Measurements from ENCODE around the gene EPB41L1. TPM values are rescaled to one million over a fixed set of nuclear protein-coding genes. Genes with fewer than 3 reads are reported as not detected.

Gene EPB41L1
- total RNA-seq, 4 donors from 2014 or later, result 27.7 to 53.8 (median 34.4) TPM

DNA sequence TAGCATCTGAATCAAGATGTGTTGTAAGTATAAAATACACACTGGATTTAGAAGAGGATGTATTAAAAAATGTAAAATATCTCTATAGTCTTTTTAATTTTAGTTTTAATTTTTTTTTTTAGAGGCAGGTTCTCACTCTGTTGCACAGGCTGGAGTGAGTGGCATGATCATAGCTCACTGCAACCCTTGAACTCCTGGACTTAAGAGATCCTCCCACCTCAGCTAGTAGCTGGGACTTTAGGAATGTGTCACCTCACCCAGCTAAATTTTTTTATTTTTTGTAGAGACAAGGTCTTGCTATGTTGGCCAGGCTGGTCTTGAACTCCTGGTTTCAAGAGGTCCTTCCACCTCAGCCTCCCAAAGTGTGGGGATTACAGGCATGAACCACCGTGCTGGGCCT, 46.7 kb upstream of the EPB41L1 start:
- no peak for TF ChIP-seq POLR2AphosphoS5 (IDR thresholded peaks at IDR 0.05)
- TF ChIP-seq POLR2A (IDR thresholded peaks at IDR 0.05; ENCODE audit: low read depth), result no peak
- TF ChIP-seq, protein P1, sequence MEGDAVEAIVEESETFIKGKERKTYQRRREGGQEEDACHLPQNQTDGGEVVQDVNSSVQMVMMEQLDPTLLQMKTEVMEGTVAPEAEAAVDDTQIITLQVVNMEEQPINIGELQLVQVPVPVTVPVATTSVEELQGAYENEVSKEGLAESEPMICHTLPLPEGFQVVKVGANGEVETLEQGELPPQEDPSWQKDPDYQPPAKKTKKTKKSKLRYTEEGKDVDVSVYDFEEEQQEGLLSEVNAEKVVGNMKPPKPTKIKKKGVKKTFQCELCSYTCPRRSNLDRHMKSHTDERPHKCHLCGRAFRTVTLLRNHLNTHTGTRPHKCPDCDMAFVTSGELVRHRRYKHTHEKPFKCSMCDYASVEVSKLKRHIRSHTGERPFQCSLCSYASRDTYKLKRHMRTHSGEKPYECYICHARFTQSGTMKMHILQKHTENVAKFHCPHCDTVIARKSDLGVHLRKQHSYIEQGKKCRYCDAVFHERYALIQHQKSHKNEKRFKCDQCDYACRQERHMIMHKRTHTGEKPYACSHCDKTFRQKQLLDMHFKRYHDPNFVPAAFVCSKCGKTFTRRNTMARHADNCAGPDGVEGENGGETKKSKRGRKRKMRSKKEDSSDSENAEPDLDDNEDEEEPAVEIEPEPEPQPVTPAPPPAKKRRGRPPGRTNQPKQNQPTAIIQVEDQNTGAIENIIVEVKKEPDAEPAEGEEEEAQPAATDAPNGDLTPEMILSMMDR (IDR thresholded peaks at IDR 0.05), result no peak
- TF ChIP-seq EP300 (IDR thresholded peaks at IDR 0.05), result no peak
- H3K27ac ChIP-seq (replicated peaks in 1 of 4), result no peak overlapping the region
- WGBS, result 79% methylated on average over 1 of the region's 1 CpG
- no peak for DNase-seq (ENCODE audit: extremely low spot score)
- no peaks in the 10 kb centered on the region for H3K27me3 ChIP-seq
- no peaks in the 10 kb centered on the region for H3K9me3 ChIP-seq
- intact Hi-C loops (cut with DNase I), result no loop called here
- peaks cover 0 to 11% (median 4%) of the 10 kb centered on the region in 4 donors for H3K4me1 ChIP-seq
- H3K4me3 ChIP-seq, result no peak overlapping the region
- H3K36me3 ChIP-seq, result no peaks in the 10 kb centered on the region

DNA sequence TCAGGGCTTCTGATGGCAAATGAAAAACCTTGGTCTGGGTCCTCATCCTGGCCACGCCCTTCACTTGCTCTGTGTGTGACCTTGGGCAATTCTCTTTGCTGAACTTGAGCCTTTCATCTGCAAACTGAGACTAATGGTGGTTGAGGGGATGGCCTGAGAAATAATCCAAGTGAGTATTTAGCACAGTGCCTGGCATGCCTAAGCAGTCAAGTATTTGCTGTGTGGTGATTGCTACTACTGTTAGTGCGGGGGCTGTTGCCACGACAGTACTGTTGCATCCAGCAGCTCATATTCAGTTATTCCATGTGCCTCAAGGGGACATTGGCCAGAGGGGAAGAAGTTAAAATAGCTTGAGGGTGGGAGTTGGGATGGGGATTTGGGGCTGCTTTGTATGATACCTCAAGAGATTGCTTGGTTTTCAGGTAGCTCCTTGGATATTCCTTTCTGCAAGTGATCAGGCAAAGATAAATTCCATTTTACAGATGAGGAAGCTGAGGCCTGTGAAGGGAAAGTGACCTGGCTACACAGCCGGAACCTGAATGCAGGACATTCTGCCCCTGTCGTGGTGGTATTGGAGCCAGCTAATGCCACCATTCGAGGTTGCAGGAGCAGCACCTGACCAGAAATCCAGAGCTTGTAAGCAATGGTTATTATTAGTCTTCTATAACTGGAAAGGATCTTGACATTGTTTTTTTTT, 45.1 kb upstream of the EPB41L1 start:
- Histone ChIP-seq H3K27me3 (peaks cover 0 to 4% (median 0%) of the 10 kb centered on the region in 4 donors), H3K9me3 (no peaks in the 10 kb centered on the region), H3K4me3 (no peak overlapping the region), H3K4me1 (peaks cover 0 to 5% (median 0%) of the 10 kb centered on the region in 4 donors), H3K27ac (replicated peaks in 1 of 4) (no peak overlapping the region), H3K36me3 (no peaks in the 10 kb centered on the region)
- TF ChIP-seq POLR2A (IDR thresholded peaks at IDR 0.05; ENCODE audit: low read depth) (no peak), POLR2AphosphoS5 (IDR thresholded peaks at IDR 0.05) (no peak), EP300 (IDR thresholded peaks at IDR 0.05) (no peak)
- TF ChIP-seq, protein P1 (IDR thresholded peaks at IDR 0.05), result no peak
- 82% methylated on average over 6 of the region's 6 CpGs for WGBS
- no peak for DNase-seq (ENCODE audit: extremely low spot score)
- intact Hi-C loops (cut with DNase I), result no loop called here

DNA sequence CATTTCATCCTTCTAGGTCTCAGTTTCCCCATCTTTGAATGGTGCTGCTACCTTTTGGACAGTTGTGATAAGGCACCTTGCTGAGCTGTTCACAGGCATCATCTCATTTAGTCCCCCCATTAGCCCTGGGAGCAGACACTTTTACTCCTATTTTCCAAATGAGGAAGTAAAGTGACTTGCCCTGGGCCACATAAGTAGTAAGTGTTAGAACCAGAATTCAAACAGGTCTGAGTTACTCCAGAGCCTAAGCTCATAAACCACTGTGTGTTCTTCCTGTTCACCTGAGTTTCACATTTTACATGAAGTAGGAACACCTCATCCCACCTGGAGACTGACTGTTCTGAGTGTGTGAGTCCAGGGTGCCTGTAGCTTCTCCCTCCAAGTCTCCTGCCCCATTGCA, 43.5 kb upstream of the EPB41L1 start:
- no peak overlapping the region for H3K4me3 ChIP-seq
- peaks cover 0 to 5% (median 0%) of the 10 kb centered on the region in 4 donors for H3K4me1 ChIP-seq
- intact Hi-C loops (cut with DNase I), result no loop called here
- no peaks in the 10 kb centered on the region for H3K36me3 ChIP-seq
- peaks cover 0 to 4% (median 0%) of the 10 kb centered on the region in 4 donors for H3K27me3 ChIP-seq
- H3K27ac ChIP-seq (replicated peaks in 1 of 4), result no peak overlapping the region
- no peak for TF ChIP-seq POLR2AphosphoS5 (IDR thresholded peaks at IDR 0.05)
- TF ChIP-seq, protein P1 (IDR thresholded peaks at IDR 0.05), result no peak
- no peak for TF ChIP-seq EP300 (IDR thresholded peaks at IDR 0.05)
- DNase-seq (ENCODE audit: extremely low spot score), result no peak
- H3K9me3 ChIP-seq, result no peaks in the 10 kb centered on the region

DNA sequence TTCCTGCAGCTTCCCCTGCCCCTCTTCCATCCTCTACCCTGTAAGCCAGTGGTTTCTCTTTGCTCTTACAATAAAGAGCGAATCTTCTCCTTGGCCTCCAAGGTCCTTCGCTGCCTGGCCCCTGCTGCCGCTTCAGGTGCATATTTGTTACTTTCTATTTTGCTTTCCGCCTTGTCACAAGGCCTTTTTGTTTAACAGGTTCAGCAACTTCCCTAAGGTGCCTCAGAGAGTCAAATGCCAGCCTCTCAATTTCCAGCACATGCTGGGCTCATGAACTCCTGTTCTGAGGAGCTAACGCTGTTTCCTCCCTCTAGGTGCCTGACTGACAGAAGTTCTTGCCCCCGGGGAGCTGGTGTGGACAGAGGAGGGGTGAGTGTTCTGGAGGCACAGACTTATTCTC, 42.4 kb upstream of the EPB41L1 start:
- H3K36me3 ChIP-seq, result no peaks in the 10 kb centered on the region
- intact Hi-C loops (cut with DNase I), result no loop called here
- DNase-seq (ENCODE audit: extremely low spot score), result no peak
- no peaks in the 10 kb centered on the region for H3K9me3 ChIP-seq
- peaks cover 0 to 4% (median 0%) of the 10 kb centered on the region in 4 donors for H3K27me3 ChIP-seq
- peaks cover 0 to 5% (median 0%) of the 10 kb centered on the region in 4 donors for H3K4me1 ChIP-seq
- TF ChIP-seq, protein P1 (IDR thresholded peaks at IDR 0.05), result no peak
- TF ChIP-seq EP300 (IDR thresholded peaks at IDR 0.05) (no peak), POLR2A (IDR thresholded peaks at IDR 0.05; ENCODE audit: low read depth) (no peak), POLR2AphosphoS5 (IDR thresholded peaks at IDR 0.05) (no peak)
- no peak overlapping the region for H3K4me3 ChIP-seq
- WGBS, result 90% methylated on average over 6 of the region's 6 CpGs
- no peak overlapping the region for H3K27ac ChIP-seq (replicated peaks in 1 of 4)

DNA sequence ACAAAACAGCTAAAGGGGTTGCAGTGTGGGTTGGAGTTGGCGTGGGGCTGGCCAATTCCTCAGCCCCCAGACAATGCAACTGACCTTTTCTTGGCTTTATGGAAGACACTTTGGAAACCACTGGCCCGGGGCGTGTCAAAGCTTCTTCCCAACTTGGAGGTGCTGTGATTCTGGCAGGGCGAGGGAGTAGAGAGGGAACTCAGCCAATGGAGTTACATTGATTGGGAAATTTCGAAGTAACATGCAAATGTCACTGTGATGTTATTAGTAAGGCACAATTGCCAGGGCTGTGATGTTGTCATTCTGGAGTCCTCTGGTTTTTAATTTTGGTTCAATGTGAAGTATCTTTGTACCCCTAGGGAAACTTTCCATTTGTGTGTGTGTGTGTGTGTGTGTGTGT, 41.5 kb upstream of the EPB41L1 start:
- TF ChIP-seq POLR2A (IDR thresholded peaks at IDR 0.05; ENCODE audit: low read depth) (no peak), EP300 (IDR thresholded peaks at IDR 0.05) (no peak), POLR2AphosphoS5 (IDR thresholded peaks at IDR 0.05) (no peak)
- TF ChIP-seq, protein P1 (IDR thresholded peaks at IDR 0.05), result no peak
- peaks cover 0 to 4% (median 0%) of the 10 kb centered on the region in 4 donors for H3K27me3 ChIP-seq
- 82% methylated on average over 5 of the region's 5 CpGs for WGBS
- intact Hi-C loops (cut with DNase I), result no loop called here
- DNase-seq (ENCODE audit: extremely low spot score), result no peak
- no peaks in the 10 kb centered on the region for H3K9me3 ChIP-seq
- peaks cover 0 to 5% (median 0%) of the 10 kb centered on the region in 4 donors for H3K4me1 ChIP-seq
- no peak overlapping the region for H3K4me3 ChIP-seq
- no peak overlapping the region for H3K27ac ChIP-seq (replicated peaks in 1 of 4)
- no peaks in the 10 kb centered on the region for H3K36me3 ChIP-seq

All from esophagus muscularis mucosa (tissue), 4 donors.